ENCODE data around the gene GNB1L.

GNB1L gene

DNA sequence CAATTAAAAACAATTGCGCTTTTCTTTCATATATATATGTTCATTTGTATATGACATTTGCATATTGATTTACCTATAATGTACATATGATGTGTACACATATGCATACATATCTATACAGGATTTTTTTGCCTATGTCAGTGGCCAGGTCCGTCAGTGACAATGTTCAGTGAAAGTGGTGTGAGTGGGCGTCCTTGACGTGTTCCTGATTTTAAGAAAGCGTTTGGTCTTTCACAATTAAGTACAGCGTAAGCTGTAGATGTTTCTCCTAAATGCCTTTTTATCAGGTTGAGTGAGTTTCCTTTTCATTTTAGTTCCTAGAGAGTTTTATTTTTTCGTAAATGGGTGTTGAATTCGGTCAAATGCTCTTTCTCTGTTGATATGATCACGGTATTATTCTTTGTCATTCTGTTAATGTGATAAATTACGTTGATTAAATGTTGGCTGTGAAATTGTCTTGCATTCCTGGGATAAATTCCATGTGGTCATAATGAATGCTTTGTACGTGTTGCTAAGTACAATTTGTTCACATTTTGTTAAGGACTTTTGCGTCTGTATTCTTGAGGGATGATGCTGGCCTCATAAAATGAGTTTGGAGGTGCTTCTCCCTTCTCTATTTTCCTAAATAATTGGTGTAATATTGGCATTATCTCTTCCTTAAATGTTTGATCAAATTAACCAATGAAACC, 10.6 kb upstream of the GNB1L start:
- H3K9me3 ChIP-seq (replicated peaks in 1 of 2; ENCODE audit: control insufficient read depth in 2 of 2, insufficient read depth in 1 of 2, low read depth in 1 of 2, low read length in 2 of 2), result no peaks in the 10 kb centered on the region
- no peak overlapping the region for H2AK5ac ChIP-seq (ENCODE audit: low read depth, low read length)
- no peak overlapping the region for H3K18ac ChIP-seq (ENCODE audit: low read length)
- no peak overlapping the region for H2BK5ac ChIP-seq (ENCODE audit: low read length)
- no peak overlapping the region for H4K8ac ChIP-seq (ENCODE audit: low read depth, low read length)
- DNase-seq (ENCODE audit: low spot score), result no peak
- no peak overlapping the region for H2BK120ac ChIP-seq (ENCODE audit: low read depth, low read length)
- H2BK12ac ChIP-seq (ENCODE audit: low read length), result no peak overlapping the region
- no peak overlapping the region for H2BK15ac ChIP-seq (ENCODE audit: low read length)
- no peak overlapping the region for H3K9ac ChIP-seq (ENCODE audit: low read depth, low read length, poor library complexity)
- no peaks in the 10 kb centered on the region for H3K4me1 ChIP-seq (ENCODE audit: control insufficient read depth in 2 of 2, insufficient read depth in 1 of 2, low read depth in 1 of 2, low read length in 2 of 2)
- H2AFZ ChIP-seq (ENCODE audit: low read length), result no peak overlapping the region
- H4K91ac ChIP-seq (ENCODE audit: low read depth, low read length, poor library complexity), result no peak overlapping the region
- H3K4me3 ChIP-seq (ENCODE audit: low read length in 2 of 2), result no peak overlapping the region
- H3K14ac ChIP-seq (ENCODE audit: low read length), result no peak overlapping the region
- H3K79me1 ChIP-seq (ENCODE audit: low read depth, low read length), result peaks cover 1% of the 10 kb centered on the region
- H3K23ac ChIP-seq (ENCODE audit: low read depth, low read length, poor library complexity), result no peak overlapping the region
- no peak overlapping the region for H3K4me2 ChIP-seq (ENCODE audit: insufficient read depth, low read length, poor library complexity, severe bottlenecking)
- no peaks in the 10 kb centered on the region for H3K27me3 ChIP-seq (ENCODE audit: control insufficient read depth in 3 of 3, insufficient read depth in 3 of 3, low read depth in 1 of 3, low read length in 3 of 3)
- no peak overlapping the region for H3K4ac ChIP-seq (ENCODE audit: low read length)
- H3K36me3 ChIP-seq (replicated peaks in 1 of 2; ENCODE audit: control insufficient read depth in 2 of 2, insufficient read depth in 2 of 2, low read length in 2 of 2), result no peaks in the 10 kb centered on the region
- no CpG with 5 or more reads among the region's 12 CpGs for WGBS, 2 donors (ENCODE audit: extremely low coverage in 2 of 2, insufficient read length in 2 of 2, insufficient replicate concordance in 1 of 2)
- no peak overlapping the region for H3K27ac ChIP-seq (replicated peaks; ENCODE audit: low read length)

DNA sequence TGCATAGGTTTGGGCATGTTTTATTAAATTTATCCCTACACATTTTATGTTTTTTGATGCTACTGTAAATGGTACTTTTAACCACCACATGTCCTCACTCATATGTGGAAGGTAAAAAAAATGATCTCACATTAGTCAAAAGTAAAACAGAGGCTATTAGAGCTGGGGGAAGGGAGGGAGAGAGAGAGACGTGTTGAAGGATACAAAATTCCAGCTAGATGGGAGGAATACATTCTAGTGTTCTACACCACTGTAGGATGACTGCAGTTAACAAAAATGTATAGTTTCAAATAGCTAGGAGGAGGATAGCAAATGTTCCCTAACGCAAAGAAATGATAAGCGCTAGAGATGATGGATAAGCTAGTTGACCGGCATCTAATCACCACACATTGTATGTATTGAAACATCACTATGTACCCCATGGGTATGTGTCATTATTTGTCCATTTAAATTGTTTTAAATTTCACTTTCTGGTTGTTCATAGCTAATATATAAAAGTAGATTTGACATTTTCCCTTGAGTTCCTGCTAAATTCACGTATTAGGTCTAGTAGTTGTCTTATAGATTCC, 9.9 kb upstream of the GNB1L start:
- Histone ChIP-seq H3K4me3 (ENCODE audit: low read length in 2 of 2) (no peak overlapping the region), H2AFZ (ENCODE audit: low read length) (no peak overlapping the region), H3K4me1 (ENCODE audit: control insufficient read depth in 2 of 2, insufficient read depth in 1 of 2, low read depth in 1 of 2, low read length in 2 of 2) (no peaks in the 10 kb centered on the region), H3K9me3 (replicated peaks in 1 of 2; ENCODE audit: control insufficient read depth in 2 of 2, insufficient read depth in 1 of 2, low read depth in 1 of 2, low read length in 2 of 2) (no peaks in the 10 kb centered on the region), H3K4ac (ENCODE audit: low read length) (no peak overlapping the region), H3K18ac (ENCODE audit: low read length) (no peak overlapping the region), H3K27me3 (ENCODE audit: control insufficient read depth in 3 of 3, insufficient read depth in 3 of 3, low read depth in 1 of 3, low read length in 3 of 3) (no peaks in the 10 kb centered on the region), H4K8ac (ENCODE audit: low read depth, low read length) (no peak overlapping the region), H3K14ac (ENCODE audit: low read length) (no peak overlapping the region), H3K23ac (ENCODE audit: low read depth, low read length, poor library complexity) (no peak overlapping the region), H2AK5ac (ENCODE audit: low read depth, low read length) (no peak overlapping the region), H3K4me2 (ENCODE audit: insufficient read depth, low read length, poor library complexity, severe bottlenecking) (no peak overlapping the region), H3K27ac (replicated peaks; ENCODE audit: low read length) (no peak overlapping the region), H2BK12ac (ENCODE audit: low read length) (no peak overlapping the region), H3K36me3 (replicated peaks in 1 of 2; ENCODE audit: control insufficient read depth in 2 of 2, insufficient read depth in 2 of 2, low read length in 2 of 2) (no peaks in the 10 kb centered on the region), H3K9ac (ENCODE audit: low read depth, low read length, poor library complexity) (no peak overlapping the region), H3K79me1 (ENCODE audit: low read depth, low read length) (no peaks in the 10 kb centered on the region), H2BK15ac (ENCODE audit: low read length) (no peak overlapping the region), H2BK5ac (ENCODE audit: low read length) (no peak overlapping the region), H4K91ac (ENCODE audit: low read depth, low read length, poor library complexity) (no peak overlapping the region), H2BK120ac (ENCODE audit: low read depth, low read length) (no peak overlapping the region)
- WGBS, 2 donors (ENCODE audit: extremely low coverage in 2 of 2, insufficient read length in 2 of 2, insufficient replicate concordance in 1 of 2), result no CpG with 5 or more reads among the region's 5 CpGs
- no peak for DNase-seq (ENCODE audit: low spot score)

DNA sequence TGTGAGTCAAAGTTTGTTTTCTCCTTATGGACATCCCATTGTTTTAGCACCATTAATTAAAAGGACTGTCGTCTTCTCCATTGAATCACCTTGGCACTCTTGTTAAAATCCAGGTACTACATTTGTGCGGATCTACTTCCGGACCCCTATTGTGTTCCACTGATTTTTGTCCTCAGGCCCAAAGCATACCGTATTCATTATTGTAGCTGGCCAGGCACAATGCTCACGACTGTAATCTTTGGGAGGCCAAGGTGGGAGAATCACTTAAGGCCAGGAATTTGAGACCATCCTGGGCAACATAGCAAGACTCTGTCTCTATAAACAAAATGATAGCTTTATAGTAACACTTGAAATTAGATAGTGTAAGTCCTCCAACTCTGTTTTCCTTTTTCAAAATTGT, 8.9 kb upstream of the GNB1L start:
- H4K91ac ChIP-seq (ENCODE audit: low read depth, low read length, poor library complexity), result no peak overlapping the region
- H3K36me3 ChIP-seq (replicated peaks in 1 of 2; ENCODE audit: control insufficient read depth in 2 of 2, insufficient read depth in 2 of 2, low read length in 2 of 2), result no peaks in the 10 kb centered on the region
- H4K8ac ChIP-seq (ENCODE audit: low read depth, low read length), result no peak overlapping the region
- H2AFZ ChIP-seq (ENCODE audit: low read length), result no peak overlapping the region
- no peak overlapping the region for H3K14ac ChIP-seq (ENCODE audit: low read length)
- H3K4me3 ChIP-seq (ENCODE audit: low read length in 2 of 2), result no peak overlapping the region
- H3K27me3 ChIP-seq (ENCODE audit: control insufficient read depth in 3 of 3, insufficient read depth in 3 of 3, low read depth in 1 of 3, low read length in 3 of 3), result no peaks in the 10 kb centered on the region
- H3K18ac ChIP-seq (ENCODE audit: low read length), result no peak overlapping the region
- H3K4me1 ChIP-seq (ENCODE audit: control insufficient read depth in 2 of 2, insufficient read depth in 1 of 2, low read depth in 1 of 2, low read length in 2 of 2), result no peaks in the 10 kb centered on the region
- no peak overlapping the region for H2AK5ac ChIP-seq (ENCODE audit: low read depth, low read length)
- no peak overlapping the region for H3K23ac ChIP-seq (ENCODE audit: low read depth, low read length, poor library complexity)
- DNase-seq (ENCODE audit: low spot score), result no peak
- H2BK12ac ChIP-seq (ENCODE audit: low read length), result no peak overlapping the region
- H3K79me1 ChIP-seq (ENCODE audit: low read depth, low read length), result no peaks in the 10 kb centered on the region
- no peak overlapping the region for H2BK15ac ChIP-seq (ENCODE audit: low read length)
- no peak overlapping the region for H3K27ac ChIP-seq (replicated peaks; ENCODE audit: low read length)
- no peaks in the 10 kb centered on the region for H3K9me3 ChIP-seq (replicated peaks in 1 of 2; ENCODE audit: control insufficient read depth in 2 of 2, insufficient read depth in 1 of 2, low read depth in 1 of 2, low read length in 2 of 2)
- H3K4ac ChIP-seq (ENCODE audit: low read length), result no peak overlapping the region
- no peak overlapping the region for H2BK120ac ChIP-seq (ENCODE audit: low read depth, low read length)
- no peak overlapping the region for H3K9ac ChIP-seq (ENCODE audit: low read depth, low read length, poor library complexity)
- WGBS, 2 donors (ENCODE audit: extremely low coverage in 2 of 2, insufficient read length in 2 of 2, insufficient replicate concordance in 1 of 2), result no CpG with 5 or more reads among the region's 5 CpGs
- no peak overlapping the region for H2BK5ac ChIP-seq (ENCODE audit: low read length)
- no peak overlapping the region for H3K4me2 ChIP-seq (ENCODE audit: insufficient read depth, low read length, poor library complexity, severe bottlenecking)

DNA sequence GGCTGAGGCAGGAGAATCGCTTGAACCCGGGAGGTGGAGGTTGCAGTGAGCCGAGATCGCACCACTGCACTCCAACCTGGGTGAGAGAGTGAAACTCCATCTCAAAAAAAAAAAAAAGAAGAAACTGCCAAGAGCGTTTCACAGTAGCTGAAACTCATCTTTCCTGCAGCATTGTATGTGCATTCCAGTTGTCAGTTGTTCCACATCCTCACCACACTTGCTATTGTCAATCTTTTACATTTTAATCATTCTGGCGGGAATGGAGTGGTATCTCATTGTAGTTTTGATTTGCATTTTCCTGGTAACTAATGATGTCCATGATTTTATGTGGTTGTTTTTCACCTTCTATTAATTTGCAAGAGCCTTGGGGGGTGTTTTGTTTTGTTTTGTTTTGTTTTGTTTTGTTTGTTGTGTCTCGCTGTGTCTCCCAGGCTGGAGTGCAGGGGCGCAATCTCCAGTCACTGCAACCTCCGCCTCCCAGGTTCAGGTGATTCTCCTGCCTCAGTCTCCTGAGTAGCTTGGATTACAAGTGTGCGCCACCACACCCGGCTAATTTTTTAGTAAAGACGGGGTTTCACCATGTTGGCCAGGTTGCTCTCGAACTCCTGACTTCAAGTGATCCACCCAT, 8.1 kb upstream of the GNB1L start:
- no CpG with 5 or more reads among the region's 13 CpGs for WGBS, 2 donors (ENCODE audit: extremely low coverage in 2 of 2, insufficient read length in 2 of 2, insufficient replicate concordance in 1 of 2)
- H3K4me1 ChIP-seq (ENCODE audit: control insufficient read depth in 2 of 2, insufficient read depth in 1 of 2, low read depth in 1 of 2, low read length in 2 of 2), result no peaks in the 10 kb centered on the region
- no peak overlapping the region for H3K27ac ChIP-seq (replicated peaks; ENCODE audit: low read length)
- H2BK15ac ChIP-seq (ENCODE audit: low read length), result no peak overlapping the region
- H3K36me3 ChIP-seq (replicated peaks in 1 of 2; ENCODE audit: control insufficient read depth in 2 of 2, insufficient read depth in 2 of 2, low read length in 2 of 2), result no peaks in the 10 kb centered on the region
- no peak overlapping the region for H2AK5ac ChIP-seq (ENCODE audit: low read depth, low read length)
- no peak overlapping the region for H4K8ac ChIP-seq (ENCODE audit: low read depth, low read length)
- DNase-seq (ENCODE audit: low spot score), result no peak
- no peak overlapping the region for H3K18ac ChIP-seq (ENCODE audit: low read length)
- no peak overlapping the region for H3K9ac ChIP-seq (ENCODE audit: low read depth, low read length, poor library complexity)
- no peak overlapping the region for H2BK120ac ChIP-seq (ENCODE audit: low read depth, low read length)
- no peak overlapping the region for H3K4ac ChIP-seq (ENCODE audit: low read length)
- H3K14ac ChIP-seq (ENCODE audit: low read length), result no peak overlapping the region
- no peaks in the 10 kb centered on the region for H3K27me3 ChIP-seq (ENCODE audit: control insufficient read depth in 3 of 3, insufficient read depth in 3 of 3, low read depth in 1 of 3, low read length in 3 of 3)
- H3K4me3 ChIP-seq (ENCODE audit: low read length in 2 of 2), result no peak overlapping the region
- no peak overlapping the region for H4K91ac ChIP-seq (ENCODE audit: low read depth, low read length, poor library complexity)
- no peak overlapping the region for H3K23ac ChIP-seq (ENCODE audit: low read depth, low read length, poor library complexity)
- H3K4me2 ChIP-seq (ENCODE audit: insufficient read depth, low read length, poor library complexity, severe bottlenecking), result no peak overlapping the region
- no peaks in the 10 kb centered on the region for H3K9me3 ChIP-seq (replicated peaks in 1 of 2; ENCODE audit: control insufficient read depth in 2 of 2, insufficient read depth in 1 of 2, low read depth in 1 of 2, low read length in 2 of 2)
- H2AFZ ChIP-seq (ENCODE audit: low read length), result no peak overlapping the region
- H3K79me1 ChIP-seq (ENCODE audit: low read depth, low read length), result no peaks in the 10 kb centered on the region
- H2BK12ac ChIP-seq (ENCODE audit: low read length), result no peak overlapping the region
- no peak overlapping the region for H2BK5ac ChIP-seq (ENCODE audit: low read length)
